H1 (cell line): ENCODE data around the gene LAMTOR3. TPM values are rescaled to one million over a fixed set of nuclear protein-coding genes. Genes with fewer than 3 reads are reported as not detected.

Experiments
- CTCF ChIA-PET: fragments of 300-600 bp; sonication (Branson Sonifier 250); formaldehyde crosslinking; loops from one replicate; lab custom pipeline; 2021; ENCODE audit not compliant: partially characterized antibody; lab: Charles Lee
- POLR2A ChIA-PET: fragments of 300-600 bp; sonication (Branson Sonifier 250); formaldehyde crosslinking; loops from one replicate; lab custom pipeline; 2021; ENCODE audit warnings: inconsistent platforms; ENCODE audit not compliant: partially characterized antibody; lab: Charles Lee
- DNase-seq, 2 experiments: peaks; one replicate each; pipeline versions ENCODE4 v3.0.0 to v3.0.0-alpha.2; 2010 to 2022; ENCODE audit warnings: low spot score in 2 of 2, low read depth in 1 of 2, mixed read lengths in 1 of 2
- FAIRE-seq: peaks from 2 replicates; lab custom pipeline; 2011; peaks lifted over from hg19 to GRCh38; lab: Jason Lieb, UNC
- H2AFZ ChIP-seq: 2 replicates; pipeline ENCODE4 v1.8.1; 2012; ENCODE audit warnings: low read length, inconsistent platforms
- H2AK5ac ChIP-seq: 2 replicates; pipeline ENCODE4 v1.6.1; 2013; ENCODE audit warnings: low read depth, low read length
- H2BK120ac ChIP-seq: replicated peaks from 2 replicates; pipeline ENCODE3; 2013; ENCODE audit warnings: low read depth, low read length, inconsistent platforms
- H2BK12ac ChIP-seq: 2 replicates; pipeline ENCODE4 v1.6.1; 2013; ENCODE audit warnings: low read depth, low read length
- H2BK15ac ChIP-seq: 2 replicates; pipeline ENCODE4 v1.6.1; 2013; ENCODE audit warnings: low read length
- H2BK20ac ChIP-seq: 2 replicates; pipeline ENCODE4 v1.6.1; 2013; ENCODE audit warnings: low read length
- H2BK5ac ChIP-seq: 2 replicates; pipeline ENCODE4 v1.6.1; 2013; ENCODE audit warnings: low read depth, low read length
- H3K14ac ChIP-seq: 2 replicates; pipeline ENCODE4 v1.6.1; 2013; ENCODE audit warnings: inconsistent platforms; ENCODE audit not compliant: insufficient read length
- H3K18ac ChIP-seq: 2 replicates; pipeline ENCODE4 v1.6.1; 2013; ENCODE audit warnings: low read length; ENCODE audit errors: extremely low read depth
- H3K23ac ChIP-seq: 2 replicates; pipeline ENCODE4 v1.6.1; 2013; ENCODE audit warnings: inconsistent platforms; ENCODE audit not compliant: insufficient read length
- H3K23me2 ChIP-seq: 2 replicates; pipeline ENCODE4 v1.6.1; 2013; ENCODE audit warnings: low read depth, low read length
- H3K27ac ChIP-seq: 2 replicates; pipeline ENCODE4 v1.6.1; 2011; ENCODE audit warnings: low read depth, low read length, inconsistent platforms
- H3K27me3 ChIP-seq, 4 experiments: replicated peaks in 1 of 4; 1 replicate in 1 of 4; 2 replicates in 3 of 4; pipeline versions ENCODE4 v1.6.1 to v1.8.1; 2011 to 2013; ENCODE audit warnings: low read length in 3 of 4, mild to moderate bottlenecking in 3 of 4, inconsistent platforms in 2 of 4, mixed read lengths in 2 of 4, moderate library complexity in 1 of 4; ENCODE audit not compliant: control insufficient read depth in 3 of 4, insufficient read depth in 3 of 4; ENCODE audit errors: extremely low read depth in 1 of 4
- H3K36me3 ChIP-seq, 4 experiments: 2 replicates each; pipeline versions ENCODE4 v1.6.1 to v1.8.1; 2011 to 2013; ENCODE audit warnings: mild to moderate bottlenecking in 4 of 4, low read length in 3 of 4, moderate library complexity in 2 of 4, control low read depth in 1 of 4, inconsistent platforms in 1 of 4; ENCODE audit not compliant: insufficient read depth in 4 of 4, control insufficient read depth in 2 of 4
- H3K4ac ChIP-seq: replicated peaks from 2 replicates; pipeline ENCODE3; 2013; ENCODE audit warnings: low read length, low read depth, mixed read lengths, inconsistent platforms; ENCODE audit not compliant: insufficient read length
- H3K4me1 ChIP-seq, 4 experiments: replicated peaks in 1 of 4; 1 replicate in 1 of 4; 2 replicates in 3 of 4; pipeline versions ENCODE4 v1.6.1 to v1.8.1; 2011 to 2013; ENCODE audit warnings: low read length in 3 of 4, inconsistent platforms in 2 of 4, mixed read lengths in 1 of 4; ENCODE audit not compliant: insufficient read depth in 4 of 4, control insufficient read depth in 3 of 4
- H3K4me2 ChIP-seq, 2 experiments: 2 replicates each; pipeline versions ENCODE4 v1.6.1 to v1.8.1; 2011 to 2013; ENCODE audit warnings: low read depth in 2 of 2, low read length in 2 of 2, control low read depth in 1 of 2, inconsistent platforms in 1 of 2, mild to moderate bottlenecking in 1 of 2; ENCODE audit not compliant: insufficient read depth in 1 of 2
- H3K4me3 ChIP-seq, 4 experiments: fragments of 200-600, 300-600 bp in 1 of 4; sonication (generic), shearing (Covaris generic), sonication (Bioruptor Twin) in 1 of 4; 2 replicates each; pipeline versions ENCODE4 v1.5.1 to v1.8.1; 2011 to 2016; ENCODE audit warnings: low read length in 4 of 4, low read depth in 3 of 4, control low read depth in 2 of 4, inconsistent platforms in 2 of 4, mild to moderate bottlenecking in 2 of 4, mixed read lengths in 1 of 4, moderate library complexity in 1 of 4; ENCODE audit not compliant: insufficient read depth in 2 of 4; ENCODE audit errors: extremely low read depth in 1 of 4
- H3K56ac ChIP-seq: replicated peaks from 2 replicates; pipeline ENCODE3; 2013; ENCODE audit warnings: low read depth, mild to moderate bottlenecking, mixed read lengths, low read length, inconsistent platforms; ENCODE audit not compliant: insufficient read length
- H3K79me1 ChIP-seq: 2 replicates; pipeline ENCODE4 v1.6.1; 2013; ENCODE audit warnings: low read depth, low read length, control low read depth
- H3K79me2 ChIP-seq, 2 experiments: 2 replicates each; pipeline versions ENCODE4 v1.6.1 to v1.8.1; 2012 to 2013; ENCODE audit warnings: low read length in 2 of 2, mild to moderate bottlenecking in 2 of 2, inconsistent platforms in 1 of 2; ENCODE audit not compliant: insufficient read depth in 2 of 2, control insufficient read depth in 1 of 2
- H3K9ac ChIP-seq, 4 experiments: replicated peaks in 1 of 4; 1 replicate in 1 of 4; 2 replicates in 3 of 4; pipeline versions ENCODE4 v1.6.1 to v1.8.1; 2011 to 2013; ENCODE audit warnings: low read depth in 3 of 4, low read length in 3 of 4, control low read depth in 2 of 4, mild to moderate bottlenecking in 2 of 4, moderate library complexity in 2 of 4, inconsistent platforms in 1 of 4; ENCODE audit errors: extremely low read depth in 1 of 4
- H3K9me3 ChIP-seq, 2 experiments: 2 replicates each; pipeline versions ENCODE4 v1.6.1 to v1.8.1; 2012 to 2013; ENCODE audit warnings: mild to moderate bottlenecking in 2 of 2, moderate library complexity in 2 of 2, control low read depth in 1 of 2, inconsistent platforms in 1 of 2, low read depth in 1 of 2, low read length in 1 of 2, mixed read lengths in 1 of 2; ENCODE audit not compliant: insufficient read depth in 2 of 2
- H4K20me1 ChIP-seq, 2 experiments: replicated peaks in 1 of 2; 2 replicates each; pipeline versions ENCODE3 to v1.8.1; 2011 to 2013; ENCODE audit warnings: inconsistent platforms in 2 of 2, low read length in 2 of 2, mild to moderate bottlenecking in 1 of 2; ENCODE audit not compliant: insufficient read depth in 2 of 2, control insufficient read depth in 1 of 2
- H4K5ac ChIP-seq: 2 replicates; pipeline ENCODE4 v1.6.1; 2013; ENCODE audit warnings: low read length, low read depth, mixed read lengths, inconsistent platforms; ENCODE audit not compliant: insufficient read length
- H4K8ac ChIP-seq: 2 replicates; pipeline ENCODE4 v1.8.0; 2013; ENCODE audit warnings: mild to moderate bottlenecking, moderate library complexity, low read length, inconsistent platforms; ENCODE audit not compliant: insufficient read depth; ENCODE audit errors: extremely low read depth
- H4K91ac ChIP-seq: replicated peaks from 2 replicates; pipeline ENCODE3; 2013; ENCODE audit warnings: low read length, mixed read lengths, inconsistent platforms; ENCODE audit not compliant: insufficient read length
- CREB1 ChIP-seq: IDR thresholded peaks from 2 replicates; pipeline ENCODE4 v1.6.1; 2012; ENCODE audit warnings: inconsistent platforms
- HDAC6 ChIP-seq: IDR thresholded peaks from one replicate; pipeline ENCODE4 v1.7.1; 2012; ENCODE audit warnings: low read depth, mild to moderate bottlenecking, inconsistent platforms, low read length, moderate library complexity
- KDM1A ChIP-seq: fragments of 200-600, 300-600 bp; sonication (generic); IDR thresholded peaks from 2 replicates; pipeline ENCODE4 v1.7.1; 2016; ENCODE audit warnings: mild to moderate bottlenecking, low read length, borderline replicate concordance
- RAD21 ChIP-seq, 2 experiments: IDR thresholded peaks in 1 of 2; conservative IDR thresholded peaks in 1 of 2; 2 replicates each; pipeline ENCODE4 v1.6.1; 2011; ENCODE audit warnings: low read depth in 2 of 2, low read length in 2 of 2, improper control_type of control experiment in 1 of 2, inconsistent platforms in 1 of 2, mild to moderate bottlenecking in 1 of 2, moderate library complexity in 1 of 2
- SRF ChIP-seq: IDR thresholded peaks from 2 replicates; pipeline ENCODE4 v1.6.1; 2011; ENCODE audit warnings: mild to moderate bottlenecking, low read depth, low read length, moderate library complexity
- WGBS, 2 experiments: shearing (Covaris generic) in 1 of 2; methylation state at CpG; one replicate each; pipeline versions ENCODE4 v1.1.6 to v1.1.7; 2013 to 2015; ENCODE audit warnings: low lambda C conversion rate in 2 of 2, mixed read lengths in 2 of 2, inconsistent platforms in 1 of 2, low coverage in 1 of 2, missing lambda C conversion rate in 1 of 2; ENCODE audit not compliant: insufficient replicate concordance in 2 of 2, insufficient coverage in 1 of 2, insufficient read length in 1 of 2; ENCODE audit errors: extremely low coverage in 1 of 2, missing lambda C conversion rate in 1 of 2; 5-methylcytosine and 5-hydroxymethylcytosine counted together
- polyA plus RNA-seq, 7 experiments: library from polyadenylated mRNA; depleted of rRNA in 3 of 7; stranded (reverse) in 5 of 7; unstranded in 2 of 7; fragments of >200 nt in 5 of 7; fragments of 200-250 nt in 2 of 7; gene quantifications; 1 replicate in 5 of 7; 2 replicates in 1 of 7; 4 replicates in 1 of 7; pipeline versions ENCODE4 v1.2.1 to v1.2.3, GENCODE V29; 2011 to 2013; ENCODE audit warnings: missing spikeins in 2 of 7, mixed read lengths in 2 of 7
- total RNA-seq: library from RNA; stranded (reverse); fragmentation: NEBNext Ultra II Directional; extraction: Animal tissue kit (Norgen Biotek cat#: 25700); gene quantifications from 2 replicates; pipeline ENCODE4 v1.2.1, GENCODE V29; 2021

The LAMTOR3 gene
- total and polyA plus RNA-seq, 2 of the 8 experiments (the other 6 are each of a cell fraction or from before 2014, with no cell fraction given), result 25.1 to 34.4 TPM

DNA sequence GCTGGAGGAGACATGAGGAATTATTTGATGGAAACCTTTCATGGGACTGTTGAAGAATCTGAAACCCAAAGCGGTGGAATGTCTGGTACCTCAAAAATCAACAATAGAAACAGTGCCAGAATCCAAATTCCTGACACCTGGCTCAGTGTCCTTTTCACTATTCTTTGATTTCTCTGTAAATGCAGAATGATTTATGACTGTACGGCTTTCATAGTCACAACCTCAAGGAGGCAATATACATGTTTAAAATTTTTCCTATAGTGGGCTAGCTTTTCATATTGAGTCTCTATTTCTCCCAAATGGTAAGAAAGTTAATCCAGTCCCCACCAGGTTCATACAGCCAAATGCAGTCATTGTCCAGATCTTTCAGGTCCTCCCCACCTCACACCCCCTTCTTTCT, 58.3 kb downstream of the LAMTOR3 start:
- H3K27me3 ChIP-seq, result no peaks in the 10 kb centered on the region
- no peak overlapping the region for H3K4me2 ChIP-seq
- H4K8ac ChIP-seq, result no peak overlapping the region
- H4K20me1 ChIP-seq, result no peaks in the 10 kb centered on the region
- no peak overlapping the region for H2AFZ ChIP-seq
- H2BK120ac ChIP-seq, result no peak overlapping the region
- no peak overlapping the region for H2BK12ac ChIP-seq
- H4K91ac ChIP-seq, result no peak overlapping the region
- 73% methylated on average over 2 of the region's 2 CpGs; no CpG with 5 or more reads in 1 of the 2 experiments for WGBS, 2 experiments
- H3K56ac ChIP-seq, result no peak overlapping the region
- no peaks in the 10 kb centered on the region for H3K23me2 ChIP-seq
- no peak overlapping the region for H4K5ac ChIP-seq
- no peak overlapping the region for H3K4me3 ChIP-seq
- ChIA-PET POLR2A (no interaction called here), CTCF (interaction anchor here (0.7 to 1.4 kb wide), 3 partner anchors 49 to 660 kb away, joined by 3 read pairs; no protein-coding TSS in a partner anchor)
- no peaks in the 10 kb centered on the region for H3K4me1 ChIP-seq
- no peak overlapping the region for H3K14ac ChIP-seq
- no peak overlapping the region for H2BK5ac ChIP-seq
- no peak overlapping the region for H3K9ac ChIP-seq
- no peaks in the 10 kb centered on the region for H3K9me3 ChIP-seq
- H2AK5ac ChIP-seq, result no peak overlapping the region
- DNase-seq (no peak), FAIRE-seq (no peak)
- H3K4ac ChIP-seq, result no peak overlapping the region
- H3K18ac ChIP-seq, result no peak overlapping the region
- H3K36me3 ChIP-seq, result no peaks in the 10 kb centered on the region
- H3K23ac ChIP-seq, result no peak overlapping the region
- no peak for TF ChIP-seq SRF
- no peak for TF ChIP-seq KDM1A
- no peak for TF ChIP-seq HDAC6
- no peak for TF ChIP-seq CREB1
- TF ChIP-seq RAD21 (IDR thresholded peaks at IDR 0.05 in 1 of 2, conservative IDR thresholded peaks at IDR 0.05 in 1 of 2; ENCODE audit: low read depth in 2 of 2, low read length in 2 of 2), result no peak
- H2BK20ac ChIP-seq, result no peak overlapping the region
- no peaks in the 10 kb centered on the region for H3K79me2 ChIP-seq
- H2BK15ac ChIP-seq, result no peak overlapping the region
- no peak overlapping the region for H3K27ac ChIP-seq
- no peaks in the 10 kb centered on the region for H3K79me1 ChIP-seq
